ENCODE measurements around the gene APLF.
"Not testable (repeated sequence)": the region's sequence is repeated elsewhere in the genome, so short reads cannot be mapped to it uniquely, and the experiment has no call there.

The APLF gene

GRCh38 chr2:68482296-68482820 lies 15.0 kb downstream of the APLF start:
- no peak for DNase-seq

DNA sequence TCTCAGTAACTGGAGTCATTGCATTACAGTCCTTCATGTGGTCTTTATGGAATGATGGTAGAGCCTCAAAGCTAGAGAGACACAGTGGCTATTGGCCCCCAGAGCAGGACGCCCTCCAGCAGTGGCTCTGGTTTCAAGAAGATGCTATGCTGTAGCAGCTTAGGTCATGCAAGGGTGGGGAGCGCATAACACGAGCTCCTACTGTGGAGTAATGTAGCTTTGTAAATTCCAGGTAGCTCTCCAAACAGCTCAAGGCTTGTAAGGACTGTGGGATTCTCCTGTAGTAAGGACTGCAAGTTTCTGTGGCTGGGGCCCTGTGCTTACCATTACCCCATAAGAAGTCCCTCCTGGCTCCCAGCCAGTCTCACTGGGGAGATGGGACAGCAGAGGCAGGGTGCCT lies 15.6 kb downstream of the APLF start:
- DNase-seq = no peak

DNA sequence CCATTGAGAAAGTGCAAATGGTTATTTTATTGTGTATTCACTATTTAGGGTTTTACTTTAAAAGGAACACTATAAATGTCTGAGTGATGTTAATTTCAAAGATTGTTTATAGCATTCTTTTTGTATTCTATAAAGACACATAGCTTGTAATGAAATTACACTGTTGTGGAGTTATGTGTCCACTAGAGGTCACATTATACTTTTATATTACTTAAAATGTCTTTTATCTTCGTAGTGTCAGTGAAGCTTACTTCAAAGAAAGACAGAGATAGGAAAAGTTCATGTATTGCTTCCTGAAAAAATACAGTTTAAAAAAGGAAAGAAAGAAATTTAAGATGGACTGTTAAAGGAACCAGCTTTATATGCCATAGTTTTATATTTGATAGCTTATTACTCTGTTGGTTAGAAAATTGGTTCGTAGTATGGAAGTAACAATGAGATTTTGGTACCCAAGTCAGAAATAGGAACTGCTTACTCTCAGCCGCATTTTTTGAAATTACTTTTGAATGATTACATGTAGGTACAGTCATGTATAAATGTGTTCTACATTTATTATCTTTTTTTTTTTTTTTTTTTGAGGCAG lies 20.5 kb downstream of the APLF start:
- no peak for DNase-seq

GRCh38 chr2:68488605-68489004 lies 21.2 kb downstream of the APLF start:
- DNase-seq = not testable (repeated sequence)

- DNase-seq = no peak
Observed at GRCh38 chr2:68489282-68489681, 21.9 kb downstream of the APLF start.

- no peak for DNase-seq
Observed at GRCh38 chr2:68491582-68491981, 24.2 kb downstream of the APLF start.

- no peak for DNase-seq
Observed at GRCh38 chr2:68499133-68499532, 31.7 kb downstream of the APLF start.

DNA sequence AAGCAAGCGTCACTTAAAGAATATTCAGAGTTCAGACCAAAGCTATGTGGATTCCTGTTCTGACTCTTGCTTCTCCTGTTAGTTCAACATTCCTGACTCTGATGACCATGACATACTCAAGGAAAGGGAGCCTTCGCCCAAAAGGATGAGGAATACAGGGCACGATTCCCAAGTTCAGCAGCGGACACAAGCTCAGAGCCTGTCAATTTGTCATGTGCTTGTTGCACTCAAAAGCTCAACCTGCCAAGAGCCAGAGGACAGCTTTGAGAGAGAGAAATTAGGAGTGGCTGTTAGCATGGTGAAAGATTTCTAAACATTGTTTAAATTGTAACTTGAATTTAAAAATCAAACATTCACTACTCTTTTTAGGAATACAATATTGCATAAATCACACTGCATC lies 33.3 kb downstream of the APLF start:
- DNase-seq = no peak

- DNase-seq = no peak
Observed at GRCh38 chr2:68501768-68502167, 34.4 kb downstream of the APLF start.

DNA sequence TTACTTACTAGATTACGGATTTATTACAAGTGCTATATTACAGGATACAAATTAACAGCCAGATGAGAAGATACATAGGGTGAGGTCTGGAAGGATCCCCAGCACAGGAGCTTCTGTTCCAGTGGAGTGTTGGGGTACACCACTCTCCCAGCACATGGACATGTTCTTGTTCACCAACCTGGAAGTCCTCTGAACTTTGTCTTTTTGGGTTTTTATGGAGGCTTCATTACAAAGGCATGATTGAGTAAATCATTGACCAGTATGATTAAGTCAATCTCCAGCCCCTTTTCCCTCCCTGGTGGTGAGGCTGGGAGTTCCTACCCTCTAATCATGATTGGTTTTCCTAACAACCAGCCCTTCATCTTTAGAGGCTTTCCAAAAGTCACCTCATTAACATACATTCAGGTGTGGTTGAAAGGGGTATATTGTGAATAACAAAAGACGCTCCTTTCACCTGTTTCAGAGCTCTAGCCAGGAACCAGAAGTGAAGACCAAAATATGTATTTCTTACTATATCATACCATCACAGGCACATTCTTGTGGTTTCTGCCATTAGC lies 38.3 kb downstream of the APLF start:
- no peak for DNase-seq

DNA sequence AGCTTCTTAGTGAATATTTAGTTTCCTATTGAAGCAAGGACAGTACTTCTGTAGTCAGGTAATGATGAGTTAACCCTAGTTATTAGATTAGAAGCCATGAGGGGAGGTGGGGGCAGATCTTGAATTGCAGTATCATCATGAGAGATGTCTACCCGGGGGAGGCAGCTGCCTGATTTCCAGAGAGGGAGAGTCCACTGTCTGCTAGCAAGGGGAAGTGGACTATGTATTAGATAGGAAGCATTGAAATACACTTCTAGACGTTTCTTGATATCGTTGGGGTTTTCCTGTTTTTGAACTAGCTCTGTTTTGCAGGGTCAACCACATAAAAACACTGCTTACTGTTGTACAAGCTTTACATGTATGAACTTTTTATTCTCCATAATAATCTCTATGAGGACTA lies 38.8 kb downstream of the APLF start:
- DNase-seq = no peak

- DNase-seq = no peak
Observed at GRCh38 chr2:68512326-68512725, 44.9 kb downstream of the APLF start.

DNA sequence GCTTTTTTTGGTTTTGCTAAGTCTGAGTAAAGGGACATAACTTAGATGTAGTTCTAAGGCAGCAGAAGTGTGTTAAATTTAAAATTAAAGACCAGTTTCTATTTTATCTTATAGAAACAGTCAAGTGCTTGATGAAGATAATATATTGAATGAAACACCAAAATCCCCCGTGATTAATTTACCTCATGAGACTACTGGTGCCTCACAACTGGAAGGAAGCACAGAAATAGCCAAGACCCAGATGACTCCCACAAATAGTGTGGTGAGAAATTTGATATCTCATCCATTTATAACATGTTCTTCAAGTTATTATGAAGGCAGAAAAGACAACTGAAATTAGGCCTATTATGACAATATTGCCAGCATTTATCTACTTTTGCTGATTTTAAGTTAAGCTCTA lies 45.6 kb downstream of the APLF start:
- DNase-seq = no peak

GRCh38 chr2:68514316-68514929 lies 47.0 kb downstream of the APLF start:
- no peak for DNase-seq

GRCh38 chr2:68516051-68516955 lies 48.9 kb downstream of the APLF start:
- no peak for DNase-seq

DNA sequence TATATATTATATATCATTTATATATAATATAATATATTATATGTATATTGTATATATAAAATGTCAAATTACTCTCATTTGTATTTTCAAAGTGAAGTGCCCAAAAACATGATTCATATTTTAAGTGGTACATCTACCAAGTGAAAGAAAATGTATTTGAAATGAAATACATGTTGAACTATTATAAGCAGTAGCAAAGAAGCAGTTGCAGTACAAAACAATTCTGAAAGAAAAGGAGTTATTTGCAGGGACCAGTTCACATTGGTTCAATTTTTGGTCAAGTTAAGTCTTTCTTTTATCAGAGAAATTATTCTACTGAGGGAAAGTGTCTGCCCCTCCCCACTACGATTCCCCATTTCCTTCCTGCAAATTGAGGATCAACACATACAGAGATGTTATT lies 51.9 kb downstream of the APLF start:
- no peak for DNase-seq

DNA sequence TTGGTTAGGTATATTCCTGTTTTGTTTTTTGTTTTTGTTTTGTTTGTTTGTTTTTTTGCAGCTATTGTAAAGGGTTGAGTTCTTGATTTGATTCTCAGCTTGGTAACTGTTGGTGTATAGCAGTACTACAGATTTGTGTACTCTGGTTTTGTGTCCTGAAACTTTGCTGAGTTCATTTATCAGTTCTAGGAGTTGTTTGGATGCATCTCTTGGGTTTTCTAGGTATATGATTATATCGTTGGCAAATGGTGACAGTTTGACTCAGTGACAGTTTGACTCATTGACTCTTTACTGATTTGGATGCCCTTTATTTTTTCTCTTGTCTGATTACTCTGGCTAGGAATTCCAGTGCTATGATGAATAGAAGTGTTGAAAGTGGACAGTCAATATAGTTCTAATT lies 53.7 kb downstream of the APLF start:
- no peak for DNase-seq

GRCh38 chr2:68526943-68527342 lies 59.6 kb downstream of the APLF start:
- not testable (repeated sequence) for DNase-seq

- not testable (repeated sequence) for DNase-seq
Observed at GRCh38 chr2:68527343-68528081, 60.1 kb downstream of the APLF start.

DNA sequence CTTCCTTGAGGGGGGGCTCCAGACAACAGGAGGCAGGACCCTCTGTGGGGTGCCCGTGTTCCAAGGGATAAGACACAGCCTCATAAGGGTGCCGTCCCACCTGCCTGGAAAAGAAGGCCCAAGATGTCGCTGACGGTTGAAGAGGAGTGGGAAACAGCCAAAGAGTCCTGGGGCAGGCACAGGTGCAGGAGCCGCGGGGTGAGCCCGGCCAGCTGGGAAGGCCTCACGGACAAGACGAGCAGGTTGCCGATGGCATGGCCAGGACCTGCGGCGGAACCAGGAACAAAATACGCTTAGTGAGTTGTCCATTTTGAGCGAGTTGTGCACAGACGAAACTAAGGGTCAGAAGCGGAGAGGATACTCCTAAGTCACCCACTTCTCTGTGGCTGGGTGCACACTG lies 61.8 kb downstream of the APLF start:
- DNase-seq = not testable (repeated sequence)

DNA sequence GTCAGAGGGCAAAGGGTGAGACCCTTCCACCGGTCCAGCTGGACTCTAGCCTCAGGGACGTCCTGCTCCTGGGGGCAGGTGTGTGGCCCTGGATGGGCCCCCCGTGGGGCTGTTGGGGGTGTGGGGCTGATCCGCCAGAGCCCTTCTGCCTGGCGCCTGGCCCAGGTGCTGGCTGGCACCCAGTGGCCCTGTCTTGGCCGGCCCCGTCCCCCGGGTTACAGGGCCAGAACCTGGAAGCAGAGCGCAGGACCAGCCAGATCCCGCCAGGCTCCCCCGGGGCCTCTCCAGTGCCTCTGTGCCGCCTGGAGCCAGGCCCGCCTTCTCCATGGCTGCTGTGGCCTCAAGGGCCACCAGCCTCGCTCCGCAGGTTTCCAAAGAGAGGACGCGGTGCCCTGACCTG lies 62.3 kb downstream of the APLF start:
- not testable (repeated sequence) for DNase-seq

DNA sequence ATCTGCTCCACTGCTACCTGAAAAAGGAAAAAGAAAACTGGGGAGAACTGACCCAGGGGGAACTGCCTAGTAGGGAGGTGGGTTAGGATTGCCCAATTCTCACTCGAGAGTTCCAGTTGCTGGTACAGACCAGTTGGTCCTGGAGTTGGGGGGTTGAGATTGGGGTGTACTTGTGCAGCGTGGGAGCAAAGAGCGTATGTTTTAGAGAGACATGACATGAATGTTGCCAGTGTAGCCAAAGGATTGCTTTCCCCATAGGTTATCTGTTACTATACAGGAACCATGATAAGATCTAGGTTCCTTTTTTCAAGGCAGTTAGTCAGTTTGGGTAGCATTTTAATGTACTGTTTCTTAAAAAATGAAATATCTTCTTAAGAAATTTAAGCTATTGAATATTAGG lies 68.6 kb downstream of the APLF start:
- no peak for DNase-seq

GRCh38 chr2:68537011-68537410 lies 69.6 kb downstream of the APLF start:
- no peak for DNase-seq

Measured in SHP77 (cell line).